ENCODE measurements around the gene RAE1. TPM values are rescaled to one million over a fixed set of nuclear protein-coding genes. Genes with fewer than 3 reads are reported as not detected.

RAE1 gene
- total and polyA plus RNA-seq, 11 donors, result 7.5 to 26.8 (median 15.5) TPM

DNA sequence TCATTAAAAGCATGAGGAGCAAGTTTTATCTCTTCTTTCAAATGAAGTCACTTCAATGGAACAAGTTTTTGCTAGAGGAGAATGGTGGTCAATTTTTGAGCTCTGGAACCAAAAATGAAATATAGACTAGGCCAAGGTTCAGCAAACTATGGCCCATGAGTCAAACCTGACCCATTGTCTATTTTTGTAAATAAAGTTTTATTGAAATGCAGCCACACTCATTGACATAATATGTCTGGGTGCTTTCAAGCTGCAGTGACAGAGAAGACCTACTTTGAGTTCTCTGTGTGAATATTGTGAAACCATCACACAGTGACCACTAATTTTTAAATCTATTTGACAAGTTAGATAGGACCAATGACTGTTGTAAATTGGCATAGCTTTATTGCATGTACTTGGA is 13.4 kb downstream of the RAE1 start:
- ATAC-seq (no peak), DNase-seq (no peak)
- intact Hi-C loops (cut with DNase I), result no loop called here
- H3K27me3 ChIP-seq, result no peaks in the 10 kb centered on the region
- no peak overlapping the region for H3K27ac ChIP-seq
- no peak overlapping the region for H3K4me3 ChIP-seq
- TF ChIP-seq POLR2A (IDR thresholded peaks at IDR 0.05), result no peak
- TF ChIP-seq, protein P1, sequence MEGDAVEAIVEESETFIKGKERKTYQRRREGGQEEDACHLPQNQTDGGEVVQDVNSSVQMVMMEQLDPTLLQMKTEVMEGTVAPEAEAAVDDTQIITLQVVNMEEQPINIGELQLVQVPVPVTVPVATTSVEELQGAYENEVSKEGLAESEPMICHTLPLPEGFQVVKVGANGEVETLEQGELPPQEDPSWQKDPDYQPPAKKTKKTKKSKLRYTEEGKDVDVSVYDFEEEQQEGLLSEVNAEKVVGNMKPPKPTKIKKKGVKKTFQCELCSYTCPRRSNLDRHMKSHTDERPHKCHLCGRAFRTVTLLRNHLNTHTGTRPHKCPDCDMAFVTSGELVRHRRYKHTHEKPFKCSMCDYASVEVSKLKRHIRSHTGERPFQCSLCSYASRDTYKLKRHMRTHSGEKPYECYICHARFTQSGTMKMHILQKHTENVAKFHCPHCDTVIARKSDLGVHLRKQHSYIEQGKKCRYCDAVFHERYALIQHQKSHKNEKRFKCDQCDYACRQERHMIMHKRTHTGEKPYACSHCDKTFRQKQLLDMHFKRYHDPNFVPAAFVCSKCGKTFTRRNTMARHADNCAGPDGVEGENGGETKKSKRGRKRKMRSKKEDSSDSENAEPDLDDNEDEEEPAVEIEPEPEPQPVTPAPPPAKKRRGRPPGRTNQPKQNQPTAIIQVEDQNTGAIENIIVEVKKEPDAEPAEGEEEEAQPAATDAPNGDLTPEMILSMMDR (IDR thresholded peaks at IDR 0.05), result no peak
- H3K9me3 ChIP-seq, result no peaks in the 10 kb centered on the region
- peaks cover 0 to 85% (median 38%) of the 10 kb centered on the region in 9 donors for H3K36me3 ChIP-seq
- no peaks in the 10 kb centered on the region for H3K4me1 ChIP-seq

DNA sequence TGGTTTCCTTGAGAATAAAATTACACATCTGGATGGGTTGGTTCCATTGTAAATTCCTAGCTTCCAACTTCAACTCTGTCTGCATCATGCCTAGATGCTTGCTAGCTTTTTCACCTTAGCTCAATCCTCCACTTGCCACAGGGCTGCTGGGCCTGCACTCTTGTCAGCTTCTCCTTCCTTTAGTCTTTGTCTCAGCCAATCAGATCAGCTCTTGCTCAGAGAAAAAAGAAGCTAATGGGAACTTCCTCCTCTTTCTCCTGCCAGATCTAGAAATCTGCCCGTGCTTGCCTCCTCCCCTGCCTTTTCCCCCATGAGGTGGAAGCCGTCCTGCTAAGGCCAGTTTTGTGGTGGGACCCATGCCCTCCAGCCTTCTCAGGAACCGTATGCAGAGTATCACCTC is 18.5 kb downstream of the RAE1 start:
- Histone ChIP-seq H3K27ac (no peak overlapping the region), H3K9me3 (no peaks in the 10 kb centered on the region), H3K27me3 (no peaks in the 10 kb centered on the region), H3K4me3 (no peak overlapping the region), H3K36me3 (peaks cover 0 to 100% (median 55%) of the 10 kb centered on the region in 9 donors), H3K4me1 (peaks cover 0 to 10% (median 4%) of the 10 kb centered on the region in 12 donors)
- TF ChIP-seq POLR2A (IDR thresholded peaks at IDR 0.05), result no peak
- TF ChIP-seq, protein P1 (IDR thresholded peaks at IDR 0.05), result no peak
- intact Hi-C loops (cut with DNase I), result no loop called here
- no peak for ATAC-seq
- 77 to 84% (median 80%) methylated on average over 3 of the region's 3 CpGs for WGBS, 4 donors
- DNase-seq, result no peak

DNA sequence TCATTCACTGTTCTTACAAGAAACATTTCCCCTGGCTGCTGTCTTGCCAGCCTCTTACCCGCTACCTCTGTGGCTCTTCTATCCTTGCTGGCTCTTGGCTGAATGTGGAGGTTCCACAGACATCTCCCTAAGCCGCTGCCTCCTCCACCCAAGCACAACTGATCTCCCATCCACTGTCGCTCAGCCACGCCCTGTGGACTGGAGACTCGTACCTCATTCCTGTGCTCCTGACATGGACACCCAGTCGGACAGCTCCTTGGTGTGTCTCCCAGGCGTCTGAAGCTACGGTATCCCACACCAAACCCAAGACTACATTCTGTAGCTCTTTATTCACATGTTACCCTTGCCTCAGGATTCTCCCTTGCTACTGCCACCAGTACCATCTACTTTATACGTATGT is 19.3 kb downstream of the RAE1 start:
- no peak for DNase-seq
- no peak for ATAC-seq
- peaks cover 0 to 100% (median 51%) of the 10 kb centered on the region in 9 donors for H3K36me3 ChIP-seq
- TF ChIP-seq POLR2A (IDR thresholded peaks at IDR 0.05), result no peak
- TF ChIP-seq, protein P1 (IDR thresholded peaks at IDR 0.05), result no peak
- WGBS, 4 donors, result 90 to 96% (median 94%) methylated on average over 9 of the region's 9 CpGs
- no peak overlapping the region for H3K4me3 ChIP-seq
- H3K9me3 ChIP-seq, result no peaks in the 10 kb centered on the region
- no peak overlapping the region for H3K27ac ChIP-seq
- intact Hi-C loops (cut with DNase I), result loop anchor here in 2 of 10 donors (10.0 kb wide), 1 partner anchor 224 kb away; no protein-coding TSS in a partner anchor
- peaks cover 0 to 17% (median 7%) of the 10 kb centered on the region in 12 donors for H3K4me1 ChIP-seq
- no peaks in the 10 kb centered on the region for H3K27me3 ChIP-seq

DNA sequence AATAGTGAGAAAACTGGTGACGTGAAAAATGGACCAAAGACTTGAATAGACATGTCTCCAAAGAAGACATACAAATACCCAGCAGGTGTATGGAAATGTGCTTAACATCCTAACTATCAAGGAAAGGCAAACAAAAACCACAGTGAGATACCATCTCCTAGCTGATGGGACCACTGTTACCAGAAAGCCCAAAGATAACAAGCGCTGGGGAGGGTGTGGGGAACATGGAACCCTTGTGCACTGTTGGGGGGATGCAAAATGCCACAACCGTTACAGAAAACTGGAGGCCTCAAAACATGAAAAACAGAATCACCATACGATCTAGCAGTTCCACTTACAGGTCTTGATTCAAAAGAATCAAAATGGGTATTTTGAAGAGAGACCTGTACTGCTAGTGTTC is 20.3 kb downstream of the RAE1 start:
- DNase-seq, result no peak
- 91 to 94% (median 92%) methylated on average over 4 of the region's 4 CpGs for WGBS, 4 donors
- no peak for ATAC-seq
- no peak for TF ChIP-seq POLR2A (IDR thresholded peaks at IDR 0.05)
- TF ChIP-seq, protein P1 (IDR thresholded peaks at IDR 0.05), result no peak
- Histone ChIP-seq H3K27ac (no peak overlapping the region), H3K9me3 (no peaks in the 10 kb centered on the region), H3K27me3 (no peaks in the 10 kb centered on the region), H3K36me3 (peaks cover 0 to 100% (median 45%) of the 10 kb centered on the region in 9 donors), H3K4me1 (peaks cover 0 to 26% (median 8%) of the 10 kb centered on the region in 12 donors), H3K4me3 (no peak overlapping the region)
- intact Hi-C loops (cut with DNase I), result loop anchor here in 2 of 10 donors (10.0 kb wide), 1 partner anchor 223 kb away; no protein-coding TSS in a partner anchor
